GM12801 (cell line): ENCODE data around the gene UPB1.

ENCODE experiments used
- TF ChIP-seq, protein P1 (sequence below): IDR thresholded peaks from one replicate; pipeline ENCODE4 v1.5.1; 2011; ENCODE audit warnings: control low read depth; ENCODE audit not compliant: insufficient read length; ENCODE audit errors: extremely low read depth

Gene UPB1

GRCh38 chr22:24504956-24505736 is 10.0 kb downstream of the UPB1 start:
- TF ChIP-seq, protein P1, sequence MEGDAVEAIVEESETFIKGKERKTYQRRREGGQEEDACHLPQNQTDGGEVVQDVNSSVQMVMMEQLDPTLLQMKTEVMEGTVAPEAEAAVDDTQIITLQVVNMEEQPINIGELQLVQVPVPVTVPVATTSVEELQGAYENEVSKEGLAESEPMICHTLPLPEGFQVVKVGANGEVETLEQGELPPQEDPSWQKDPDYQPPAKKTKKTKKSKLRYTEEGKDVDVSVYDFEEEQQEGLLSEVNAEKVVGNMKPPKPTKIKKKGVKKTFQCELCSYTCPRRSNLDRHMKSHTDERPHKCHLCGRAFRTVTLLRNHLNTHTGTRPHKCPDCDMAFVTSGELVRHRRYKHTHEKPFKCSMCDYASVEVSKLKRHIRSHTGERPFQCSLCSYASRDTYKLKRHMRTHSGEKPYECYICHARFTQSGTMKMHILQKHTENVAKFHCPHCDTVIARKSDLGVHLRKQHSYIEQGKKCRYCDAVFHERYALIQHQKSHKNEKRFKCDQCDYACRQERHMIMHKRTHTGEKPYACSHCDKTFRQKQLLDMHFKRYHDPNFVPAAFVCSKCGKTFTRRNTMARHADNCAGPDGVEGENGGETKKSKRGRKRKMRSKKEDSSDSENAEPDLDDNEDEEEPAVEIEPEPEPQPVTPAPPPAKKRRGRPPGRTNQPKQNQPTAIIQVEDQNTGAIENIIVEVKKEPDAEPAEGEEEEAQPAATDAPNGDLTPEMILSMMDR = no peak

GRCh38 chr22:24506802-24507438 is 11.8 kb downstream of the UPB1 start:
- TF ChIP-seq, protein P1 = no peak

- TF ChIP-seq, protein P1 = no peak
These were observed 12.6 kb downstream of the UPB1 start for GRCh38 chr22:24507716-24508115.

- TF ChIP-seq, protein P1 = no peak
These were observed 15.8 kb downstream of the UPB1 start for GRCh38 chr22:24510637-24511625.

DNA sequence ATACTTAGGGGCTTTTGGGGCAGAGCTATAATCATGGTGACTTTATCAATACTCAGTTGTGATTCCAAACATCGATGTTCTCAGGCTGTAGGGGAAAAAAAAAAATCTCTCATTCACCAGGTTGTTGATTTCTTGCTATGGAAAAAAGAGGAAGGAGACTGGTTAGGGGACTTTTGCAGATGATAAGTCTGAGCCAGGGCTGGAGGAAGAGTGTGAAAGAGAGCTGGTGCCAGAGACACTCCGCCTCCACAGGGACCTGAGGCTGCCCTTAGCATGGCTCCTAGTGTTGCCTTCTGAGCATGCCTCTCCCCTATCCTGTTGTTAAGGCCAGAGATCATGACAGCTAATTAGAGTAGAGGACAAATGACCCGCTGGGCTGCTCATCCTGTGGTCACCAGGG is 16.9 kb downstream of the UPB1 start:
- TF ChIP-seq, protein P1 = no peak

DNA sequence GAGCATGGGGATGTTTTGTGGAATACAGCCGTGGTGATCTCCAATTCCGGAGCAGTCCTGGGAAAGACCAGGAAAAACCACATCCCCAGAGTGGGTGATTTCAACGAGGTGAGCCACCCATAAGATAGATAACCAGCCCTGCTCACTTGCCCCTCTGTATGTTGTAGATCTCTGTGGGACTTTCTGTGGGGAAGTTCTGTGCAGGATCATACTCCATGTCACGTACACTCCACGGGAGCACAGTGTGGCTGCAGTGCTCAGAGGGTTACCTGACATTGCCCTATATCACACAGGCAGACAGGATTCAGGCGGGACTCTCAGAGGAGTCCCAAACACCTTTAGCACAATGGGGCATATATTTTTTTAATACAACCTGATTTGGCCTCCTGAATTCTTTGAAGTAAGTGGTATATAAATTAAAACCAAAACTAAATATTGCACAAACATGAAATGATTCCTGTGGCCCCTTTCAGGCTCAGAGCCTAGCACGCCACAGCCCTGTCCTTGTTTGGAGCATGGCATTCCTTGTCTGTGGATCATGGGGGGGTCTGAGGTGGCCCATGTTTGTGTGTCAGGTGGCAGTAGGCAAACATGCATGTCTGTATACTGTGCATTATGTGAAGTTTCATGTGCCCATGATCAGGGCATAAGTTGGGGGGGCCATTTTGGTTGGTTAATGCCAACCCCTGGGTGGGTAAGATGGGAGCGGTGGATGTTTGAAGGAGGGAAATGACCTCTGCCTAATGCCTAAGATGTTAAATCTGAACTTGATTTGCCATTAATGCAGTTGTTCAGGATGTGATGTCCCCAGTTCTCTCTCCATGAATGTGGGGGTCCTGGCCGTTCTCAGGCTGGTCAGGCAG is 18.5 kb downstream of the UPB1 start:
- TF ChIP-seq, protein P1 = no peak
